LNCaP clone FGC (cell line): ENCODE measurements around the gene ACTA1.

Experiments used
- DNase-seq: peaks from one replicate; pipeline ENCODE4 v3.0.0-alpha.2; 2011; ENCODE audit warnings: low read depth
- H3K4me3 ChIP-seq: 2 replicates; pipeline ENCODE4 v1.5.1; 2011; ENCODE audit warnings: mild to moderate bottlenecking, low read depth, low read length, control low read depth
- CTCF ChIP-seq: IDR thresholded peaks from 2 replicates; pipeline ENCODE4 v1.5.1; 2012; ENCODE audit warnings: mild to moderate bottlenecking; ENCODE audit not compliant: control insufficient read depth, insufficient read depth; ENCODE audit errors: extremely low read depth

The ACTA1 gene

GRCh38 chr1:229432116-229432461, 1.8 kb downstream of the ACTA1 start:
- no peak overlapping the region for H3K4me3 ChIP-seq
- TF ChIP-seq CTCF, result no peak
- DNase-seq, result no peak

GRCh38 chr1:229431284-229432115, 2.4 kb downstream of the ACTA1 start:
- no peak overlapping the region for H3K4me3 ChIP-seq
- no peak for DNase-seq
- TF ChIP-seq CTCF, result no peak

- no peak overlapping the region for H3K4me3 ChIP-seq
- TF ChIP-seq CTCF, result no peak
- DNase-seq, result no peak
These were observed 3.1 kb downstream of the ACTA1 start for GRCh38 chr1:229430761-229431283.

GRCh38 chr1:229428256-229428655, 5.6 kb downstream of the ACTA1 start:
- DNase-seq, result no peak
- TF ChIP-seq CTCF, result no peak
- H3K4me3 ChIP-seq, result no peak overlapping the region

- no peak for TF ChIP-seq CTCF
- no peak for DNase-seq
- no peak overlapping the region for H3K4me3 ChIP-seq
These were observed 6.3 kb downstream of the ACTA1 start for GRCh38 chr1:229427572-229427971.

GRCh38 chr1:229425564-229426159, 8.2 kb downstream of the ACTA1 start:
- TF ChIP-seq CTCF, result no peak

GRCh38 chr1:229420765-229421164, 13.1 kb downstream of the ACTA1 start:
- DNase-seq, result no peak
- H3K4me3 ChIP-seq, result no peak overlapping the region
- peak; percentile 19; the same call in 1 of the 2 replicates for TF ChIP-seq CTCF

More at GRCh38 chr1:229425564-229426159, 8.2 kb downstream of the ACTA1 start:
- H3K4me3 ChIP-seq, result no peak overlapping the region
- DNase-seq, result no peak
